SU-DHL-6 (cell line): Measurements from ENCODE around the gene RGS18.

Experiments
- CTCF ChIP-seq: fragments of 200-600 bp; sonication (generic); IDR thresholded peaks from one replicate; pipeline ENCODE4 v1.5.1; 2017; ENCODE audit warnings: antibody characterized with exemption, mild to moderate bottlenecking, low read length, moderate library complexity; ENCODE audit not compliant: insufficient read depth, poor library complexity, severe bottlenecking
- EZH2phosphoT487 ChIP-seq: fragments of 200-600 bp; sonication (generic), shearing (Covaris generic); conservative IDR thresholded peaks from 2 replicates; pipeline ENCODE4 v1.6.1; 2018; ENCODE audit warnings: mild to moderate bottlenecking, antibody characterized with exemption, low read length, moderate library complexity, mixed read lengths

GRCh38 chr1:192122668-192123067, 35.6 kb upstream of the RGS18 start:
- TF ChIP-seq CTCF (no peak), EZH2phosphoT487 (no peak)
